Measurements from ENCODE around the gene NTSR1.

Gene NTSR1

GRCh38 chr20:62755817-62756724 lies 47.4 kb downstream of the NTSR1 start:
- no peak for TF ChIP-seq CTCF (IDR thresholded peaks at IDR 0.05; ENCODE audit: low read depth, low read length)
- no peak for DNase-seq (ENCODE audit: extremely low read depth, low read depth)

- TF ChIP-seq CTCF (IDR thresholded peaks at IDR 0.05; ENCODE audit: low read depth, low read length) = no peak
- no peak for DNase-seq (ENCODE audit: extremely low read depth, low read depth)
These were observed 49.7 kb downstream of the NTSR1 start for GRCh38 chr20:62758226-62758912.

GRCh38 chr20:62759981-62760431 lies 51.4 kb downstream of the NTSR1 start:
- TF ChIP-seq CTCF (IDR thresholded peaks at IDR 0.05; ENCODE audit: low read depth, low read length) = no peak
- no peak for DNase-seq (ENCODE audit: extremely low read depth, low read depth)

- DNase-seq (ENCODE audit: extremely low read depth, low read depth) = no peak
- no peak for TF ChIP-seq CTCF (IDR thresholded peaks at IDR 0.05; ENCODE audit: low read depth, low read length)
These were observed 51.8 kb downstream of the NTSR1 start for GRCh38 chr20:62760471-62760855.

- DNase-seq (ENCODE audit: extremely low read depth, low read depth) = no peak
- TF ChIP-seq CTCF (IDR thresholded peaks at IDR 0.05; ENCODE audit: low read depth, low read length) = no peak
These were observed 52.5 kb downstream of the NTSR1 start for GRCh38 chr20:62760856-62761758.

GRCh38 chr20:62761759-62762131 lies 53.1 kb downstream of the NTSR1 start:
- no peak for DNase-seq (ENCODE audit: extremely low read depth, low read depth)

More at GRCh38 chr20:62761759-62762131, 53.1 kb downstream of the NTSR1 start:
- TF ChIP-seq CTCF (IDR thresholded peaks at IDR 0.05; ENCODE audit: low read depth, low read length) = no peak

All from AG09319 (cell line).